GM19397 (cell line): ENCODE measurements around the gene PLEKHA5.

ENCODE experiments used
- ATAC-seq: cut with Tn5 transposase; IDR thresholded peaks from one replicate; pipeline ENCODE4 v1.9.1; 2021; ENCODE audit warnings: mild to moderate bottlenecking, moderate library complexity; ENCODE audit not compliant: unreplicated experiment

The PLEKHA5 gene

GRCh38 chr12:19196959-19197630 is 67.6 kb downstream of the PLEKHA5 start:
- ATAC-seq, result no peak

DNA sequence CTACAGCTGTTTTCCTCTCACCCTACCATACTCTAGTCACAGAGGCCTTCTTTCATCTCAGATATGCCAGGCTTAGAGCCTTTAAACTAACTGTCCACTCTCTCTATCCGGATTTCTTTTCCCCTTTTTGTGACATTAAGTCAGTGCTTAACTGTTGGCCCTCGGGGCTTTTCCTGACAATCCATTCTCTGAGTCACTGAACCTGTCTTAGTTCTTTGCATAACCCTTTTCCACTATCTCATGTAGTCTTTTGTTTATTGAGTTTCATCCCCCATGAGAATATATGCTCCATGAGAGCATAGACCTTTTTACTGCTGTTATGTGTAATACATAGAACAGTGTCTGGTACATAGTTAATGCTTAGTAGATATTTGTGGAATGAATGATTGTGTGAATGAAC is 68.7 kb downstream of the PLEKHA5 start:
- ATAC-seq, result no peak

DNA sequence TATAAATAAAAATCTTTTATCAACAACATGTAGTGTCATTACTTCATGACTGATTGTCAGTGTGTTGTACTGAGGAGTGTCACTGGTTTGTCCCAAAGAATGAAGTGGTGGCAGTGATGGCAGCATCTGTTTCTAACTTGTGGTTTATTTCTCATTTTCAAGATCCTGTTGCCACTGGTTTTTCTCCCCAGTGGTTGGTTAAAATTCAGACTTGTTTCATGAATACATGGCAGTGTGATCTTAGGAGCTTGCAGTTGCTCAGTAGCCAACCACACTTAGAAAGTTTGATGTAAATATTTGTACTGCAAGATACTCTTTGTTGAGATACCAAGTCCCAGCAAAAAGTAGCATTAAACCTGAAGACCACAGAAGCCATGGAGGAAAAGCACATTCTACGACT is 69.8 kb downstream of the PLEKHA5 start:
- ATAC-seq, result no peak

GRCh38 chr12:19200261-19200660 is 70.7 kb downstream of the PLEKHA5 start:
- no peak for ATAC-seq

DNA sequence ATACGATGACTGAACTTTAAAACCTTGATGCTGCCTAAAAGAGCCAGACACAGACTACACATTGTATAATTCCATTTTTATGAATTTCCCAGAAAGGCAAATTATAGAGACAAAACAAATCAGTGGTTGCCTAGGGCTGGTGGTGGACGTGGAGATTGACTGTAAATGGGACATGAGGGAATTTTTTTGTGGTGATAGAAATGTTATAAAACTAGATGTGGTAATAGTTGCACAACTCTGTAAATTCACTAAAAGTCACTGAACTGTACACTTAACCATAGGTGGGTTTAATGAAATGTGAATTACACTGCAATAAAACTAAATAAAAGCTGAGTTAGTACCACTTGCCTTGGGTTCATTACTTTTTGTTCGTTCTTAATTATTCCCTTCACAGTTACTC is 72.1 kb downstream of the PLEKHA5 start:
- ATAC-seq, result no peak

- ATAC-seq, result no peak
Measured at GRCh38 chr12:19203013-19203412, 73.5 kb downstream of the PLEKHA5 start.

GRCh38 chr12:19203539-19204506 is 74.3 kb downstream of the PLEKHA5 start:
- no peak for ATAC-seq

- no peak for ATAC-seq
Measured at GRCh38 chr12:19205120-19205519, 75.6 kb downstream of the PLEKHA5 start.

DNA sequence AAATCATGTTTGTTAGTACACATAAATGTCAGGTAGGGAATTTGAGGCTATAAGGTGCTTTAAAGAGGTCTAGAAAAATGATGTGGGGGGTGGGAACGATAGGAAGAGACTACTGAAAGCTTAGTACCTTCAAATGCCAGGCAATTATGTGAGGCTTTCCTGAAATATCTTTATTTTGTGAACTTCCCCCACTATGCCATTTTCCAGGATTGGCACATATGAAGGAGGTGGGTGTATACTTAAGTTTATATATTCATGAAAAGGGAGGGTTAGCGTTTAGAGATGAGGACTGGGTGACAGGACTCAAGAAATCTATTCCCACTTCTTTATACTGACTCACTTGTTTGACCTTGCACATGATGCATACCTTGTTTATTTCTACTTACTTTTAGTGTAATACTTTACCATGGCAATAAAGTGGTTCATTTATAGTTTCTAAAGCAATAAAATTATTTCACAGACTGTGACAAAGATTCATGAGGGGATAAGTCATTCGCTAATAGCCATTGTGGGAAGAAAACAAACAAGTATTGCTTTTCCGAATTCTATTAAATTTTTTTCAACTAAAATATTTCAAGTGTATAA is 77.1 kb downstream of the PLEKHA5 start:
- ATAC-seq, result no peak

DNA sequence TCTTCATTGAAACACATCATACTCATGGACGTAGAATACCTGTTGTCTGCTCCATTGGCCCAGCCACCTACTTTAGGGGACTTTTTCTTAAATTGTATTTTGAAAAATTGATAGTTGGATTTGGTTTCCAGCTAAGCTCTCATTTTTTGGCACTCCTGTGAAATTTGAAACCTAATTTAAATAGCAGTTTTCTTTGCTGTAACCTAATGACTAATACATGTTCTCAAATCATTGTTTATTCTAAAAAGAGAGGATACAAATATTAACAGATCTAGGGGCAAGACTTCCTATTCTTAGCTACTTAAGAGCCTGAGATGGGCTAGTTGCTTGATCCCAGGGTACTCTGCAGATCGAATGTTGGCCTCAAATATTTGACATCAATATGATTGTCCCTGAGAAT is 78.9 kb downstream of the PLEKHA5 start:
- ATAC-seq, result no peak

DNA sequence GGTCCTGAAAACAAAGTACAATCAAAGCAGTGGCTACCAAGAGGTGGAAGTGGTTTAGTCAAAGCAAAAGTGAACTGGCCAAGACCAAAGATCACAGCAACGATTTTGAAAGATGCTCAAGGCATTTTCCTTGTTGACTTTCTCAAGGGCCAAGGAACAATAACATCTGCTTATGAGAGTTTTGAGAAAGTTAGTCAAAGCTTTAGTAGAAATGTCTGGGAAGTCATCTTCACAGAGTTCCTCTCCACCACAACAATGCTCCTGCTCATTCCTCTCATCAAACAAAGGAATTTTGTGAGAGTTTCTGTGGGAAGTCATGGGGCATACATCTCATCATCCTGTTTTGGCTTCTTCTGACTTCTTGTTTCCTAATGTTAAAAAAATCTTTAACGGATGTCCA is 80.1 kb downstream of the PLEKHA5 start:
- ATAC-seq, result no peak

DNA sequence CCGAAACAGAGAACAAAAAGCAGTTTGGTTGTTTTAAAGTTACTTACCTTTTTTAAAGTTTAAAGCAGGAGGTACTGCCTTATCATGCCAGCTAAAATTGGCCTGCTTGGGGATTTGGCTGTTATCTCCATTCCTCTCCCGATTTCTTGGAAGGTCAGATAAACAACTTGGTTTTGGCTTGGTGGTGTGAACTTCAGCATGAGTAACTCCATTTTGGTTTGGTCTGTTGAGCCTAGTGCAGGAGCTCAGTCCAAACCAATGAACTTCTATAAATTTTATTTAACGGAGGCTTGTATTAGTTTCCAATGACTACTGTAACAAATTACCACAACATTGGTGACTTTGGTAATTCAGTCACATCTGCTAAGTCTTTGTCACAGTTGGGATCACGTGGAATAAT is 82.3 kb downstream of the PLEKHA5 start:
- ATAC-seq, result no peak

DNA sequence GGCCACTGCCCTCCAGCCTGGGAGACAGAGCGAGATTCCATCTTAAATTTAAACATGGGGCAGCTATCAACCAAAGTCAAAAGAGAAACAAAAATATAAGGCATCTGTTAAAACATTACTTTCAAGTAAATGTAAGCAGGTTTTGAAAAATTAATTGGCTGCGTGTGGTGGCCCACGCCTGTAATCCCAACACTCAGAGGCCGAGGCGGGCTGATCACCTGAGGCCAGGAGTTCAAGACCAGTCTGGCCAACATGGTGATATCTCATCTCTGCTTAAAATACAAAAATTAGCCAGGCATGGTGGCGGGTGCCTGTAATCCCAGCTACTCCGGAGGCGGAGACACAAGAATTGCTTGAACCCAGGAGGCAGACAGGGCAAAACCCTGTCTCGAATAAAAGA is 82.7 kb downstream of the PLEKHA5 start:
- no peak for ATAC-seq

- ATAC-seq, result no peak
Measured at GRCh38 chr12:19214020-19214419, 84.5 kb downstream of the PLEKHA5 start.

- ATAC-seq, result no peak
Measured at GRCh38 chr12:19215115-19215514, 85.6 kb downstream of the PLEKHA5 start.

- ATAC-seq, result no peak
Measured at GRCh38 chr12:19217446-19217845, 87.9 kb downstream of the PLEKHA5 start.

DNA sequence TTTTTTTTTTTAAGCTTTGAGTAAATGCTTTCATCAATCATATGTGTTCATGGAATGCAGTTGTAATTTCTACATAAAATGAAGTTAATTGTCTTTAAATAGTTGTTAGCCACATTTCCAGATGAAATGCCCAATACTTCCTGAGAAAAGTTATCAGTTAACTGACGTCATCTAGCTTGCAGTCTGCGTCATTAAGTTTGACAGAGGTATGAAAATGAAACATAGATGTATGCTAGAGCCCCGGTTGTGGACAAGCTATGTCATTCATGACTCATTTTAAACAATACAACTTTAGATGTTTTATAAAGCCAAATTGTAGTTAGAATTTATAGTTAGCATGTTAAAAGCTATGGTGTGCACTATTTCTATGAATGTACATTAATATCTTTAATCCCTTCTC is 90.7 kb downstream of the PLEKHA5 start:
- ATAC-seq, result no peak

GRCh38 chr12:19220852-19221466 is 91.4 kb downstream of the PLEKHA5 start:
- ATAC-seq, result no peak

DNA sequence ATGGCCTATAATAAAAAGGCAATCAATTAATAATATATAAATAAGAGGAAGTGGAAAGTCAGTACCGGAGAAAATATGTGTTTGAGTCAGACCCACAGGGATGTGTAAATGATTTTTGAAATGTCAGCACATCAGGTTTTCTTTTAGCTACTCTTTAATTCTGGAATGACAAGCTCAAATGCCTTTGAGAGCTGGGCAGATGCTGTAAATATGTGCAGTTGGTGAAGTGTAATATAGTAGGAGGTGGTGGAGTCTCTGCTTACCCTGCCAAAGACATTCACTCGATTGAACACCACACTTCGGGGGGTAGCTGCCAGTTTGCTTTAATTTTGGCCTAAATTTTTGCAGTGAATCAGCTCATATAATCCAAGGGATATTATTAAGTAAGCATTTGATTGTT is 93.0 kb downstream of the PLEKHA5 start:
- ATAC-seq, result no peak

DNA sequence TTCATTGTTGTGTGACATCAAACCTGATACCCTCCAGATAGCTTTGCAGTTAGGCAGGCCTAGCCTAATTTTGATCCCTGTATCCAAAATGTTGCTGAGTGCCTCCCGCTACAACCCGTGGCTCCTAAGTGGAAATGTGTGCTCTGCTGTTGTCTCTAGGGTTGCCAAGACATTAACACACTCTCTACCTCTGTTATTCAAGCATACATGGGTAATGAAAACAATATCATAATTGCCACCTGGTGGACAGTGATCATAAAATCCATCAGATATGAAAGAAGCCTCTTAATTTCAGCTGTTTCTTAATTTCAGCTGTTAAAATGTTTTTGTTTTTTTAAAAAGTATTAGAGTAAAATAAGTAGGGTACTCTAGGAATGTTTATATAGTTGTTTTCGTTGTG is 93.5 kb downstream of the PLEKHA5 start:
- ATAC-seq, result no peak

DNA sequence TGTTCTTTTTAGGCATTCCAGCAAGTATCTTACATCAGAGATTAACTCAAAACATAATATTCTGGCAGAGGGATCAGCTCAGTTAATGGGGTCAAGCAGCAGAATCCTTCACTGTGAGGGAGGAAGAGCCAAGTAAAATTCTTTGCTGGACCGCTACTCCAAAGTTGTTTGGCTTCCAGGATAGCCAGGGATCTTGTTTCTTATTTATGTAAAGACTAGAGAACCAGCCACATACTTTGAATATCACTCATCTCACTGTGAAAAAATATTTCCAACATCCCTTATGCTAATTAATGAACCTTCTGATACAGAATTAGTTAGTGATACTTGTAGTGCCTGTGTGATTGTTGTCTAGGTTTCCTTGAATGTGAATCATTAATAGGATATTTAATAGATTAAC is 94.2 kb downstream of the PLEKHA5 start:
- ATAC-seq, result no peak
